GM06990 (cell line): Measurements from ENCODE around the gene LDLRAD4.

Experiments used
- DNase-seq: peaks from one replicate; pipeline ENCODE4 v3.0.0-alpha.2; 2011; ENCODE audit not compliant: insufficient read length; ENCODE audit errors: extremely low read depth
- H3K27me3 ChIP-seq: replicated peaks from 2 replicates; pipeline ENCODE4 v1.6.0; 2011; ENCODE audit warnings: low read length; ENCODE audit not compliant: control insufficient read depth, insufficient read depth
- H3K36me3 ChIP-seq: 2 replicates; pipeline ENCODE4 v1.5.1; 2011; ENCODE audit warnings: low read length; ENCODE audit not compliant: control insufficient read depth, insufficient read depth
- H3K4me3 ChIP-seq: replicated peaks from 2 replicates; pipeline ENCODE4 v1.5.1; 2011; ENCODE audit warnings: low read depth, mild to moderate bottlenecking, control low read depth, low read length
- TF ChIP-seq, protein P1 (sequence below): IDR thresholded peaks from 2 replicates; pipeline ENCODE4 v1.5.1; 2011; ENCODE audit warnings: low read length, control low read depth, mild to moderate bottlenecking, inconsistent platforms; ENCODE audit not compliant: insufficient read depth, poor library complexity, severe bottlenecking

The LDLRAD4 gene

DNA sequence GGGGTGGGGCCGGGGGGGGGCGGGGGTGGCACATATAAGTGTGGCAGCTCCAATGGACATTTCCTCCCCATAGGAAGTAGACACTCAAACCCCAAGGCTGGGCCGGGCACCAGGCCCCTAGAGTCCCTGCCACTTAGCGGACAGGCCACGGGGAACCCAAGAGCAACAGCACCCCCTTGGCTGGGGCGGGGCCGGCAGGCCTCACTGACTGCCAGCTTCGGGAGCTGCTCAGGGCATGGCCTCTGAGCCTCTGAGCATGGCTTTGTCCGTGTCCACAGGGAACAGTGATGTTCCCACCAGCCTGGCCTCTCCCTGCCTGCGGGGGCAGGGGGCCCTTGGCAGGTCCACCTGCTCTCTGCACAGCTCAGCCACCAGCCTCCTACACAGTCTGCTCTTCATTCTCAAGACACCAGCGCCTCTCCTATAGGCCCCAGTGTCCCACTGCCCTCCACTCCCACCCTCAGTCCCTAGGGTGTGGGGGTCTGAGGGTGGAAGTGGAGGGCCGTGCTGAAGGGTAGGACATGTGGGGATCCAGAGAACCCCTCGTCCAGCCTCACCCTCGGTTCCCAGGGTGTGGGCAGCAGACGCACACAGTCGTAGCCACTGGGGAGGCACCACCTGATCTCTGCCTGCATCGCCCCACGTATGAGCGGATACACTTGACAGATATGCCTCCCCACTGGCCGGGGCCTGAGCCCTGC, 401.1 kb downstream of the LDLRAD4 start:
- Histone ChIP-seq H3K36me3 (peaks cover 1% of the 10 kb centered on the region), H3K4me3 (no peak overlapping the region), H3K27me3 (no peaks in the 10 kb centered on the region)
- no peak for DNase-seq
- TF ChIP-seq, protein P1, sequence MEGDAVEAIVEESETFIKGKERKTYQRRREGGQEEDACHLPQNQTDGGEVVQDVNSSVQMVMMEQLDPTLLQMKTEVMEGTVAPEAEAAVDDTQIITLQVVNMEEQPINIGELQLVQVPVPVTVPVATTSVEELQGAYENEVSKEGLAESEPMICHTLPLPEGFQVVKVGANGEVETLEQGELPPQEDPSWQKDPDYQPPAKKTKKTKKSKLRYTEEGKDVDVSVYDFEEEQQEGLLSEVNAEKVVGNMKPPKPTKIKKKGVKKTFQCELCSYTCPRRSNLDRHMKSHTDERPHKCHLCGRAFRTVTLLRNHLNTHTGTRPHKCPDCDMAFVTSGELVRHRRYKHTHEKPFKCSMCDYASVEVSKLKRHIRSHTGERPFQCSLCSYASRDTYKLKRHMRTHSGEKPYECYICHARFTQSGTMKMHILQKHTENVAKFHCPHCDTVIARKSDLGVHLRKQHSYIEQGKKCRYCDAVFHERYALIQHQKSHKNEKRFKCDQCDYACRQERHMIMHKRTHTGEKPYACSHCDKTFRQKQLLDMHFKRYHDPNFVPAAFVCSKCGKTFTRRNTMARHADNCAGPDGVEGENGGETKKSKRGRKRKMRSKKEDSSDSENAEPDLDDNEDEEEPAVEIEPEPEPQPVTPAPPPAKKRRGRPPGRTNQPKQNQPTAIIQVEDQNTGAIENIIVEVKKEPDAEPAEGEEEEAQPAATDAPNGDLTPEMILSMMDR: no peak

DNA sequence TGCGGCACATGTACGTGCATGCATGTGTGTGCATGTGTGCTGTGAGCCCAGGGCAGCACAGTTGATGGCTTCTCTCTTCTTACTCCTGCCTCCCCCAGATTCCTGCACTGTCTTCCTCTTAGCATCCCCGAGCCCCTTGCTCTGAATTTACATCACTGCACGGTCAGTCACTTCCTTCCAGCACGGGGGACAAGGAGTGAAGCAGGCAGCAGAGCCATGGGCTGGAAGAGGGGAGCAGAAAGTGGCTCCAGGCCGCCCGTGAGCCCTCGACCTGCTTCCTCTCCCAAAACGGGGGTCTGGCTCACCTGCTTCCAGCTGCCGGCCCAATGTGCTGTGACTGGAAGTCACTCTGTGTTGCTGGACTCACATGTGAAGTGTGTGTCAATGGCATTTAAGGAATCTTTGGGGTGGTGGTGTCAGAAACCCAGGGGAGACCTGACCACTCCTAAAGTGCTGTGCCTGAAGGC, 401.7 kb downstream of the LDLRAD4 start:
- peaks cover 2% of the 10 kb centered on the region for H3K36me3 ChIP-seq
- H3K27me3 ChIP-seq: no peaks in the 10 kb centered on the region
- H3K4me3 ChIP-seq: no peak overlapping the region
- DNase-seq: no peak
- TF ChIP-seq, protein P1: no peak

DNA sequence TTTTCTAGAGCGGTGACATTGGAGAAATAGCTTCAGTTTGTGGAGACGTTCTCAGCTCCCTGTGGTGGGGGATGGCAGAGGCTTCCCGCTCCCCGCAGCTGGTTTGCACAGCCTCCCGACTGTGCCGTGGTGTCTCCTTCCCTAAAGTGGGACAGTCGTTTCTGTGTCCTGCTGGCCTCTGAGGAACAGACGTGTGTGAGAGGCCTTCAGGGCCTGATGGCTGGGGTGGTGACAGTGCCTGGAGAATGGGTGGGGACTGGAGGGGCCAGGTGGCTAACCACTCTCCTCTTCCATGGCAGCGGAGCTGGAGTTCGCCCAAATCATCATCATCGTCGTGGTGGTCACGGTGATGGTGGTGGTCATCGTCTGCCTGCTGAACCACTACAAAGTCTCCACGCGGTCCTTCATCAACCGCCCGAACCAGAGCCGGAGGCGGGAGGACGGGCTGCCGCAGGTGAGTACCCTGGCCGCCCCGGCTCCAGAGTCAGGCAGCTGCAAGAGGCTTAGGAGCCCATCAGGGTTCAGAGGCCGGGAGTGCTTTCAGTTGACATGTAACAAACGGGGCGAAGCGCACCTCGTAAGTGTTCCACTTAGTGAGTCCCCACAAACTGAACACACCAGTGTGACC, 402.4 kb downstream of the LDLRAD4 start:
- no peaks in the 10 kb centered on the region for H3K27me3 ChIP-seq

DNA sequence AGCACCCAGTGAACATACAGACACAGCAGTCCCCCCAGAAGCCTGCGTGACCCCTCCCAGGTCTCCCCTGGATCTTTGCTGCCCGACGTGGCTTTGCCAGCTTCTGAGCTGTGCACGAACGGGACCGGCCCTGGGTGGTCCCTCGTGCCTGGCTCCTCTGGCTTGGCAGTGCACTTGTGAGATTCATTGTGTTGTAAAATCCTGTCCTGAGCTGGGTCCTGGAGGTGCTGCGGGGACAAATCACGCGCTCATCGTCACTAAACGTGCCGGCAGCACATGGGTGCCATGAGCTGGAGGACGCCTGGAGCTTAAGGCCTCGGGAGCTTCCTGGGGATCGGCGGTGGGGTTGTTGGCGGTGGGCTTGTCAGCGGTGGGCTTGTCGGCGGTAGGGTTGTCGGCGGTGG, 402.9 kb downstream of the LDLRAD4 start:
- TF ChIP-seq, protein P1: no peak
- H3K36me3 ChIP-seq: peaks cover 2% of the 10 kb centered on the region
- no peak overlapping the region for H3K4me3 ChIP-seq
- no peak for DNase-seq
- no peaks in the 10 kb centered on the region for H3K27me3 ChIP-seq

More for the DNA sequence above, 402.4 kb downstream of the LDLRAD4 start:
- H3K36me3 ChIP-seq: peaks cover 2% of the 10 kb centered on the region
- TF ChIP-seq, protein P1: no peak
- no peak overlapping the region for H3K4me3 ChIP-seq
- no peak for DNase-seq

DNA sequence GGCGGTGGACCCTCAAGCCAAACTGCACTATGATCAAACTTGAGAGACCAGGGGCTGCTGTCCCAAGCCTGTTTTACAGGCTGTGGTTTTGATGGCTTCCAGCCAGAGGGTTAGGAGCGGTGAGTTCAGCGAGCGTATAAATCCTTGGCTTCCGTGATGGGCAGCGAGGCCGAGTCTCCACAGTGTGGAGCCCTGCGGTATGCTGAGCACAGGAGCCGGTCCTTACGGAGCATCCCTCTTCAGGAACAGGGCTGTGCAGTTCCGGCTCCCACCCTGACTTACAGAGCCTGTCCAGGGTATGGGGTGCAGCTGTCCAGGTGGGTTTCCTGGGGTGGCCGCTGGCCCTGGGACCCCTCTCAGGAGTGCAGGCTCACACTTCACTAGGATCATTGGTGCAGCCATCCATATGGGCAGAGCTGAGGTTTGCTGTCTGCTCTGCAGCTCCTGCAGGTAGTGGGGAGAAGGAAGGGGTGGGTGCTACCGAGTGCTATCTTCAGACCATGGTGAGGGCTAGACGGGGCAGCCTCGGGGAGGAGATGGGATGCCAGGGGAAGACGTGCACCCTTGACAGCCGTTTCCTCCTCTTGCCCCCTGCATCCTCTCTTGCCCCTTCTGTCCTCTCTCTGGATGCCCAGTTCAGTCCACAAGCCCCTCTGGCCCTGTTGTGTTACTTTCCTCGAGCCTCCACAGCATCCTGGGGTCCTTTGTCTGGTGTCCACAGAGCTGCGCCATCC, 403.5 kb downstream of the LDLRAD4 start:
- peaks cover 2% of the 10 kb centered on the region for H3K36me3 ChIP-seq

More for the DNA sequence above, 403.5 kb downstream of the LDLRAD4 start:
- Histone ChIP-seq H3K27me3 (no peaks in the 10 kb centered on the region), H3K4me3 (no peak overlapping the region)
- DNase-seq: no peak
- TF ChIP-seq, protein P1: no peak
